ENCODE data around the gene NFIA.
A peak's percentile ranks its signal among the peaks of the same experiment; 100 is the strongest.

Gene NFIA

GRCh38 chr1:61270107-61270506 is 187.7 kb downstream of the NFIA start:
- peaks cover 18% of the 10 kb centered on the region for H3K4me1 ChIP-seq (ENCODE audit: insufficient read depth, poor library complexity, severe bottlenecking)
- no peaks in the 10 kb centered on the region for H3K36me3 ChIP-seq (ENCODE audit: low read depth)
- no peaks in the 10 kb centered on the region for H3K27me3 ChIP-seq (ENCODE audit: insufficient read depth, poor library complexity, severe bottlenecking)
- no peaks in the 10 kb centered on the region for H3K9me3 ChIP-seq (ENCODE audit: severe bottlenecking)
- ATAC-seq (ENCODE audit: low read depth) = no peak
- no peak for TF ChIP-seq CTCF (IDR thresholded peaks at IDR 0.05; ENCODE audit: poor library complexity, severe bottlenecking)
- no peak for DNase-seq (ENCODE audit: low spot score)
- H3K27ac ChIP-seq (ENCODE audit: poor library complexity, severe bottlenecking) = no peak overlapping the region
- H3K4me3 ChIP-seq (ENCODE audit: severe bottlenecking) = no peak overlapping the region

GRCh38 chr1:61270761-61271411 is 188.5 kb downstream of the NFIA start:
- Histone ChIP-seq H3K36me3 (ENCODE audit: low read depth) (no peaks in the 10 kb centered on the region), H3K27ac (ENCODE audit: poor library complexity, severe bottlenecking) (no peak overlapping the region), H3K9me3 (ENCODE audit: severe bottlenecking) (no peaks in the 10 kb centered on the region), H3K27me3 (ENCODE audit: insufficient read depth, poor library complexity, severe bottlenecking) (no peaks in the 10 kb centered on the region), H3K4me1 (ENCODE audit: insufficient read depth, poor library complexity, severe bottlenecking) (peaks cover 18% of the 10 kb centered on the region), H3K4me3 (ENCODE audit: severe bottlenecking) (no peak overlapping the region)
- ATAC-seq (ENCODE audit: low read depth) (peak; percentile 55; the same call in 1 of the 3 replicates), DNase-seq (ENCODE audit: low spot score) (no peak)
- no peak for TF ChIP-seq CTCF (IDR thresholded peaks at IDR 0.05; ENCODE audit: poor library complexity, severe bottlenecking)

DNA sequence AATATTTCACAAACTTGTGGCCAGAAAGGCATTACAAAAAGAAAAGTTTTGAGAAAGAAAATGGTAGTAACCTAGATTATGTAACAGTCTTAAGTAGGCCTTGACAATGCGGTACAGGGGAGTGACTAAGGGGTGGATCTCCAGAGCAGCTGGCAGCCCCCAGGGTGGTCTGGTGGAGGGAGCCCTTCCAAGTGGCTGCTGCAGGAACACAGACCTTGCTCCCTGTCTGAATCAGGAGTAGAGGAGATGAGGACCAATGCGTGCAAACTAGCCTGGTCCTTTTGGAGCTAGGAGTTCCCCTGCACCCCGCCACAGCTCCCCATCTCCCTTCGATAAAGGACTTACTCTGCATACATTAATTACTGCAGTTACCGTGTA is 189.0 kb downstream of the NFIA start:
- Histone ChIP-seq H3K9me3 (ENCODE audit: severe bottlenecking) (no peaks in the 10 kb centered on the region), H3K4me3 (ENCODE audit: severe bottlenecking) (no peak overlapping the region), H3K27ac (ENCODE audit: poor library complexity, severe bottlenecking) (no peak overlapping the region), H3K27me3 (ENCODE audit: insufficient read depth, poor library complexity, severe bottlenecking) (no peaks in the 10 kb centered on the region), H3K36me3 (ENCODE audit: low read depth) (no peaks in the 10 kb centered on the region), H3K4me1 (ENCODE audit: insufficient read depth, poor library complexity, severe bottlenecking) (peaks cover 14% of the 10 kb centered on the region)
- DNase-seq (ENCODE audit: low spot score) (no peak), ATAC-seq (ENCODE audit: low read depth) (no peak)
- no peak for TF ChIP-seq CTCF (IDR thresholded peaks at IDR 0.05; ENCODE audit: poor library complexity, severe bottlenecking)

DNA sequence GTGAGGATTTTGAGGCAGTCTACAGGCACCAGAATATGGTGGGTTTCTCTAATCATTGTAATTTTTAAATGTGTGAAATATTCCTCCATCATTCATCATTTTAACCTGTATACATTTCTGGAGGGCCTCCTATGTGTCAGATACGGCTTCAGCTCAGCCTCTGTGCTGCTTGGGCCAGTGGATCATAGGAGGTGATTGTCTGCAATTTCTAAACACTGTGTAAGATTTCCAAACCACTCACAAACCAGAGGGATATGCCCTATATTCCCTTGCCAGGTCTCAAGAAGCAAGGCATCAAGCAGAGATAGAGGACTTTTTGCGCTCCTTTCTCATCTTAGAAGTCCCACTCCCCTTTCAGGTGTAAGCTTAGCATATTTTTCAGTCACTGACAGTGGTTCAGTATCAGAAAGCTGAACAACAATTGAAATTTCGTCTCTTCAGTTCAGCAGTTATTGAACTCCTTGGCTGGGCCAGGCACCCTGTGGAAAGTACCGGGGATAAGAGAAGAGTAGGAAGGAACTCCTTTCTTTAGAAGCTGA is 190.9 kb downstream of the NFIA start:
- DNase-seq (ENCODE audit: low spot score) = no peak
- TF ChIP-seq CTCF (IDR thresholded peaks at IDR 0.05; ENCODE audit: poor library complexity, severe bottlenecking) = no peak
- Histone ChIP-seq H3K4me3 (ENCODE audit: severe bottlenecking) (no peak overlapping the region), H3K27me3 (ENCODE audit: insufficient read depth, poor library complexity, severe bottlenecking) (no peaks in the 10 kb centered on the region), H3K36me3 (ENCODE audit: low read depth) (peaks cover 4% of the 10 kb centered on the region; the same call in 1 of the 2 replicates), H3K27ac (ENCODE audit: poor library complexity, severe bottlenecking) (no peak overlapping the region), H3K4me1 (ENCODE audit: insufficient read depth, poor library complexity, severe bottlenecking) (peaks cover 10% of the 10 kb centered on the region), H3K9me3 (ENCODE audit: severe bottlenecking) (no peaks in the 10 kb centered on the region)
- no peak for ATAC-seq (ENCODE audit: low read depth)

GRCh38 chr1:61273861-61274260 is 191.5 kb downstream of the NFIA start:
- Histone ChIP-seq H3K4me3 (ENCODE audit: severe bottlenecking) (no peak overlapping the region), H3K4me1 (ENCODE audit: insufficient read depth, poor library complexity, severe bottlenecking) (peaks cover 10% of the 10 kb centered on the region), H3K27ac (ENCODE audit: poor library complexity, severe bottlenecking) (no peak overlapping the region), H3K9me3 (ENCODE audit: severe bottlenecking) (no peaks in the 10 kb centered on the region), H3K27me3 (ENCODE audit: insufficient read depth, poor library complexity, severe bottlenecking) (no peaks in the 10 kb centered on the region), H3K36me3 (ENCODE audit: low read depth) (peaks cover 4% of the 10 kb centered on the region; the same call in 1 of the 2 replicates)
- ATAC-seq (ENCODE audit: low read depth) (no peak), DNase-seq (ENCODE audit: low spot score) (no peak)
- no peak for TF ChIP-seq CTCF (IDR thresholded peaks at IDR 0.05; ENCODE audit: poor library complexity, severe bottlenecking)

Measured in RWPE2 (cell line).